ENCODE measurements around the gene NBEA. TPM values are rescaled to one million over a fixed set of nuclear protein-coding genes. Genes with fewer than 3 reads are reported as not detected.

Gene NBEA
- total RNA-seq, 1 donor from 2014 or later, result 23.5 TPM

DNA sequence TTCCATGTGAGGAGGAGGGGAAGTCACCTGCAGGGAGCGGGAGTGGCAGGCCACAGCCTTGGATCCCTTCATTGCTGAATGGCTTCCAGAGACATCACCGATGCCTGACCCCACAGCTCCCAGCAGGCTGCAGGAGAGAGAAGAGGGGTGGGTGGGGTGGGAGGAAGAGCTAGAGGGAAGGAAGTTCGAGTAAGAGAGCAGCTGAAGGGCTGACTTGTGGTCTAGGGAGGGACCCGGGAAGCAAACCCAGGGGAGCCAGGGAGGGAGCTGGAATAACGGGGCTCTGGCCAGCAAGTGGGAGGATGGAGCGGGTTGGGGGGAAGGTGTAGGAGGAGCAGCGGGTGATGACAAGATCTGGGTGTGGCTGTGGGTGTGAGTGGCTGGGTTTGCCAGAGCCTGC, 764.2 kb downstream of the NBEA start:
- H3K9me3 ChIP-seq (ENCODE audit: control insufficient read depth in 3 of 3, low read length in 3 of 3), result no peaks in the 10 kb centered on the region
- no peak overlapping the region for H3K9ac ChIP-seq (ENCODE audit: low read depth in 1 of 3, low read length in 3 of 3)
- H3K4me1 ChIP-seq (ENCODE audit: control insufficient read depth in 3 of 3, insufficient read depth in 3 of 3, low read length in 3 of 3), result no peaks in the 10 kb centered on the region
- H3K36me3 ChIP-seq (ENCODE audit: control insufficient read depth in 3 of 3, insufficient read depth in 3 of 3, low read length in 3 of 3), result no peaks in the 10 kb centered on the region
- no peak overlapping the region for H3K4me3 ChIP-seq (ENCODE audit: low read length in 3 of 3)
- H3K27ac ChIP-seq (ENCODE audit: low read depth, low read length), result no peak overlapping the region
- H3K27me3 ChIP-seq (ENCODE audit: control insufficient read depth in 3 of 3, insufficient read depth in 3 of 3, low read length in 3 of 3), result no peaks in the 10 kb centered on the region

DNA sequence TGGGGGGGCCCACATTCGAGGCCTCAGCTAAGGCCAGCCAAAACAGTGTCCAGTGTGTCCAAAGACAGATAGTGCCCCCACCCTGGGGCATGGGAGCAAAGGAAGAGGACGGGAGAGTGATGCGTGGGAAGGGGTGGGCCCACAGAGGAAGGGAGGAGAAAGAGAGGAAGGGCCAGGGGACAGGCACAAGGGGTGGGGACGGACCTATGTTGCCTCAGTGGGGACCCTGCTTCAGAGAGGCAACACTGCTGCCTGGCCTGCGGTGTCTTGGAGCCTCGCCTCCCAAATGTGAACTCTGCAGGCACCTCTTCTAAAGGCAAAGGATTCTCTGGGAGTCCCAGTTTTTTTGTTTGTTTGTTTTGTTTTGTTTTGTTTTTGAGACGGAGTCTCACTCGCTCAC, 764.7 kb downstream of the NBEA start:
- Histone ChIP-seq H3K4me3 (ENCODE audit: low read length in 3 of 3) (no peak overlapping the region), H3K27ac (ENCODE audit: low read depth, low read length) (no peak overlapping the region), H3K4me1 (ENCODE audit: control insufficient read depth in 3 of 3, insufficient read depth in 3 of 3, low read length in 3 of 3) (no peaks in the 10 kb centered on the region), H3K36me3 (ENCODE audit: control insufficient read depth in 3 of 3, insufficient read depth in 3 of 3, low read length in 3 of 3) (no peaks in the 10 kb centered on the region), H3K27me3 (ENCODE audit: control insufficient read depth in 3 of 3, insufficient read depth in 3 of 3, low read length in 3 of 3) (no peaks in the 10 kb centered on the region), H3K9me3 (ENCODE audit: control insufficient read depth in 3 of 3, low read length in 3 of 3) (no peaks in the 10 kb centered on the region), H3K9ac (ENCODE audit: low read depth in 1 of 3, low read length in 3 of 3) (no peak overlapping the region)

DNA sequence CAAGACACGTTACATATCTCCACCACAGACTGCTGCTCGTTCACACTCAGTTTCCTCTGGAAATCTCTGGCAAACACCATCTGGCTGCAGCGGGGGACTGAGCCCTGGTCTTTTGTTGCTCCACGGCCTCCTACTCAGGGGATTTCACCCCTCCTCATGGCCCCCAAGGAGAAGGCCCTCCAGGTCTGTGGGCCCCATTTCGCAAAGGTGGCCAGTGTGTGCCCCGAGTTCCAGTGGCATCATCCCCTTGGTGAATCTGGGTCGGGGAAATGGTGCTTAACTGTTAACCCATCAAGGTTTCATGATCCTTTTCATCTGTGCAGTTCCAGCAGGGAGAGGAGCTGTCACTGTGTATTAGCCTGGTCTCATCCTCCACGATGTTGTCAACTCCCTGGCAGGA, 769.8 kb downstream of the NBEA start:
- Histone ChIP-seq H3K27ac (ENCODE audit: low read depth, low read length) (no peak overlapping the region), H3K9ac (ENCODE audit: low read depth in 1 of 3, low read length in 3 of 3) (no peak overlapping the region), H3K4me1 (ENCODE audit: control insufficient read depth in 3 of 3, insufficient read depth in 3 of 3, low read length in 3 of 3) (peaks cover 2 to 12% (median 11%) of the 10 kb centered on the region in 3 donors), H3K4me3 (ENCODE audit: low read length in 3 of 3) (no peak overlapping the region), H3K36me3 (ENCODE audit: control insufficient read depth in 3 of 3, insufficient read depth in 3 of 3, low read length in 3 of 3) (no peaks in the 10 kb centered on the region), H3K9me3 (ENCODE audit: control insufficient read depth in 3 of 3, low read length in 3 of 3) (no peaks in the 10 kb centered on the region), H3K27me3 (ENCODE audit: control insufficient read depth in 3 of 3, insufficient read depth in 3 of 3, low read length in 3 of 3) (no peaks in the 10 kb centered on the region)

DNA sequence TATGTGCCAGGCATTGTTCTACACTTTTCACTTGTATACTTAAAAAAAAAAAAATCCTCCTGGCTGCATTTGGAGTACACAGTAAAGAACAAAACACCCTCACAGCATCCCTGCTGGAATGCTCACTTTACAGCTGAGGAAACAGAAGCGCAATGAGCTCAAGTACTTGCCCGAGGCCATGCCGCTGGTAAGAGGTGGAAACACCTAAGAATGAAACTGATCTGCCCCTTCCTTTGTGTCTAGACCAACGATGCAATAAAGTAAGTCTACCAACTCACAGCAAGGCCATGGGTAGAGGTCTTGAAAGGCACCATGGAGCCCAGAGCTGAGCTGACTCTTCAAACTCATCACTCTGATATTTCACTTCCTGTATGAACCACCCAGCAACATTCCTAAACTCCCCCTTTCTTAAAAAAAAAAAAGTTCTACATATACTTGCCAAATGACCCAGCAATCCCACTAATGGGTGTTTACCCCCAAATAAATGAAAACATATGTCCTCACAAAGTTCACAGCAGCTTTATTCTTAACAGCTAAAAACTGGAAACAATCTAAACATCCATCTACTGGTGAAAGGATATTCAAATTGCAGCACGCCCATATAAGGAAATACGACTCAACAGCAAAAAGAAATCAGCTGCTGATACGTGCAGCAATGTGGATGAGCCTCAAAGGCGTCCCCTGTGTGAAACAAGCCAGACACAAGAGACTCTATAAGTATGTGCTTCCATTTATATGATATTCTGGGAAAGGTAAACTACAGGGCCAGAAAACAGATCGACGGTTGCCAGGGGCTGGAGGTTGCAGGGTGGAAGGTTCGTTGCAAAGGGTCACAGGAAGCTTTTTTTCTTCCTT, 771.1 kb downstream of the NBEA start:
- H3K4me3 ChIP-seq (ENCODE audit: low read length in 3 of 3), result no peak overlapping the region

DNA sequence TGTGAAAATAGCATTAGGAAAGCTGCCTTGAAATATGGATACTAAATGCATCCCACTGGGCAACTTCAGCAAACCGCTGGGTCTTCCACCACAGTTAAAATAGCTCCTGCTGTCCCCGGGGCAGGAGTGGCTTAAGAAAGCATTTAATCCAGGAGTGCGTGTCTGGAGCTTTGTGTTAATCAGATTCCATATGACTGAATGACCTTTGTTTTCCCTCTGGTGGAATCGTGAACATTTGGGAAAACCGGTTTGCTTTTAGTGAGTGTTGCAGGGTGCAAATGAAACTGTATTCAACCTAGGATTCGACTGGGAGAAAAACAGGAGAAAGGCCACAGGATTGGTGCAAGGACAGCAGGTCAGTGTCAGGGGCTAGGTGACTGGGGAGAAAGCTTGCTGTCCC, 772.1 kb downstream of the NBEA start:
- no peaks in the 10 kb centered on the region for H3K36me3 ChIP-seq (ENCODE audit: control insufficient read depth in 3 of 3, insufficient read depth in 3 of 3, low read length in 3 of 3)
- no peak overlapping the region for H3K27ac ChIP-seq (ENCODE audit: low read depth, low read length)
- H3K4me3 ChIP-seq (ENCODE audit: low read length in 3 of 3), result no peak overlapping the region
- H3K27me3 ChIP-seq (ENCODE audit: control insufficient read depth in 3 of 3, insufficient read depth in 3 of 3, low read length in 3 of 3), result peaks cover 0 to 2% (median 0%) of the 10 kb centered on the region in 3 donors
- H3K4me1 ChIP-seq (ENCODE audit: control insufficient read depth in 3 of 3, insufficient read depth in 3 of 3, low read length in 3 of 3), result peaks cover 2 to 12% (median 11%) of the 10 kb centered on the region in 3 donors
- H3K9ac ChIP-seq (ENCODE audit: low read depth in 1 of 3, low read length in 3 of 3), result peak overlapping the region in 1 of 3 donors; percentile 33
- H3K9me3 ChIP-seq (ENCODE audit: control insufficient read depth in 3 of 3, low read length in 3 of 3), result no peaks in the 10 kb centered on the region

More for the DNA sequence above, 771.1 kb downstream of the NBEA start:
- Histone ChIP-seq H3K36me3 (ENCODE audit: control insufficient read depth in 3 of 3, insufficient read depth in 3 of 3, low read length in 3 of 3) (no peaks in the 10 kb centered on the region), H3K9me3 (ENCODE audit: control insufficient read depth in 3 of 3, low read length in 3 of 3) (no peaks in the 10 kb centered on the region), H3K27me3 (ENCODE audit: control insufficient read depth in 3 of 3, insufficient read depth in 3 of 3, low read length in 3 of 3) (no peaks in the 10 kb centered on the region), H3K9ac (ENCODE audit: low read depth in 1 of 3, low read length in 3 of 3) (no peak overlapping the region), H3K4me1 (ENCODE audit: control insufficient read depth in 3 of 3, insufficient read depth in 3 of 3, low read length in 3 of 3) (peaks cover 2 to 12% (median 11%) of the 10 kb centered on the region in 3 donors), H3K27ac (ENCODE audit: low read depth, low read length) (no peak overlapping the region)

DNA sequence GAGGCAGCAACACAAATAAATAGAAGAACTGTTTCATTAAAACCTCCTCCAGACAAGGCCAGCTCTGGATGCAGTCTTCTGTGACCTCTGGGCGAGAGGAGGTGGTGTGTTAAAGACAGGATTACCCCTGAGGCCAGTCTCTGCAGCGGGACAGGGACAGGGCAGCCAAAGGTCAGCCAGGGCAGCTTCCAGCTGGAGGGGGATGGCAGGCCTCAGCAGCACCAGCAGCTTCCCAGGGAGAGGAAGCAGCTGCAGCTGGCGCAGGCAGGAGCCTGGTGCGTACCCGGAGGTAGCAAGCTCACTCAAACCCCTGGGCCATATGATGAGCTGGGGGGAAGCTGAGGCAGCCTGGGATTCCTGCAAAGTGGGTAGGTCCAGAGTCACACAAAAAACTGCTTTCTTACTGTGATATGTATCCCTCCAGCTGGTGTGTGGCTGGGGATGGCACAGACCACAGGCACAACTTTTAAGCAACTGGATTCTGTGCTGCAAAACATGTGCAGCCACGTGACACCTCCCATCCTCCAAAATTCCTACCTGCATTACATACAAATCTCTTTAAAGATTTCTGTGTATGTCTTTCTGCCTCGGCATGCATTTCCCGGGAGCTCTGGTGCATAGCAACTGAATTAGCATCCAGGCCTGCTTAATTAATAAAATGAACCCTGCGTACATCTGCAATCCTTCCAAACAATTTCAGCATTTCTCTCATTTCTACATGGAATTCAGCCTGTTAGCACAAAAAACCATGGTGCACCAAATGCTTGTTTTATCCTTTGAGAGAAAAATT, 772.7 kb downstream of the NBEA start:
- Histone ChIP-seq H3K9me3 (ENCODE audit: control insufficient read depth in 3 of 3, low read length in 3 of 3) (no peaks in the 10 kb centered on the region), H3K36me3 (ENCODE audit: control insufficient read depth in 3 of 3, insufficient read depth in 3 of 3, low read length in 3 of 3) (no peaks in the 10 kb centered on the region), H3K9ac (ENCODE audit: low read depth in 1 of 3, low read length in 3 of 3) (peak overlapping the region in 1 of 3 donors; percentile 33), H3K4me3 (ENCODE audit: low read length in 3 of 3) (no peak overlapping the region), H3K27ac (ENCODE audit: low read depth, low read length) (no peak overlapping the region), H3K27me3 (ENCODE audit: control insufficient read depth in 3 of 3, insufficient read depth in 3 of 3, low read length in 3 of 3) (peaks cover 0 to 2% (median 0%) of the 10 kb centered on the region in 3 donors), H3K4me1 (ENCODE audit: control insufficient read depth in 3 of 3, insufficient read depth in 3 of 3, low read length in 3 of 3) (peaks cover 2 to 12% (median 11%) of the 10 kb centered on the region in 3 donors)

DNA sequence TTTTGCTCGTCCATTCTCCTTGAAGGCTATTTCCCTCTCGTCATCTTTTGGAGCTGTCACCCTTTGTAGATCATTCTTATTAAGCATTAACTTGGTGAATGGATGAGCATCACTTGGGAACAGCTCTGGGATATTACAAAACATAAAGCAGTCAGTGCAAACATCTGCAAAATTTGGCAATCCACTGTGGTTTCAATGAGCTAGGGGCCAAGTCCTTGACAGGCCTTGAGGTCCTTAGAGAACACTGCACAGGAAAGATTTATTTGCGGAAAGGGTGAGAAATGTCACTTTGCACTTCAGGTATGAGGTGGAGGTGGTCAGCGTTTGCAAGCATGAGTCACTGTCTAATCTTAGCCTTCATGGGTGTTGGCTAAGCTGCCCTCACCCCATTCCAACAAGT, 774.1 kb downstream of the NBEA start:
- Histone ChIP-seq H3K4me1 (ENCODE audit: control insufficient read depth in 3 of 3, insufficient read depth in 3 of 3, low read length in 3 of 3) (peaks cover 2 to 18% (median 17%) of the 10 kb centered on the region in 3 donors), H3K36me3 (ENCODE audit: control insufficient read depth in 3 of 3, insufficient read depth in 3 of 3, low read length in 3 of 3) (no peaks in the 10 kb centered on the region), H3K27ac (ENCODE audit: low read depth, low read length) (no peak overlapping the region), H3K27me3 (ENCODE audit: control insufficient read depth in 3 of 3, insufficient read depth in 3 of 3, low read length in 3 of 3) (peaks cover 0 to 2% (median 0%) of the 10 kb centered on the region in 3 donors), H3K9ac (ENCODE audit: low read depth in 1 of 3, low read length in 3 of 3) (no peak overlapping the region), H3K9me3 (ENCODE audit: control insufficient read depth in 3 of 3, low read length in 3 of 3) (no peaks in the 10 kb centered on the region), H3K4me3 (ENCODE audit: low read length in 3 of 3) (no peak overlapping the region)

DNA sequence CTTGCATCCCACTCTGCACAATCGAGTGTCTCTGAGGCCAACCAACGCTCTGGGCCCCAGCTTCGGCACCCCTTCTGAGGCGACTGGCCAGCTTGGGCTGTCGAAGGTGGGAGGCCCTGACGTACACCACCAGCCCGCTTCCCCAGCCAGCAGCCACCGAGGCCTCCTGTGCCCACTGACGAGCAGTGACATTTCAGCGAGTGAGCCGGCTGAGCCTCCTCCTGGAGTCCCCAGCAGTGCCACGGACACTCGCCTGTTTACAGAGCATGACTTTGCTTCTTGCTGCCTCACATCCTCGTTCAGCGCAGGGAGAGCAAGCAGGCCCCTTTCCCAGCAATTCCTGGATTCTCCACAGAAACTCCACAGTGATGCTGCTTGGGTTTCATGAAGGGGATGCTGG, 774.7 kb downstream of the NBEA start:
- H3K9ac ChIP-seq (ENCODE audit: low read depth in 1 of 3, low read length in 3 of 3), result no peak overlapping the region
- H3K4me3 ChIP-seq (ENCODE audit: low read length in 3 of 3), result no peak overlapping the region
- H3K4me1 ChIP-seq (ENCODE audit: control insufficient read depth in 3 of 3, insufficient read depth in 3 of 3, low read length in 3 of 3), result peaks cover 2 to 18% (median 17%) of the 10 kb centered on the region in 3 donors
- H3K9me3 ChIP-seq (ENCODE audit: control insufficient read depth in 3 of 3, low read length in 3 of 3), result no peaks in the 10 kb centered on the region
- H3K36me3 ChIP-seq (ENCODE audit: control insufficient read depth in 3 of 3, insufficient read depth in 3 of 3, low read length in 3 of 3), result no peaks in the 10 kb centered on the region
- H3K27me3 ChIP-seq (ENCODE audit: control insufficient read depth in 3 of 3, insufficient read depth in 3 of 3, low read length in 3 of 3), result peaks cover 0 to 2% (median 0%) of the 10 kb centered on the region in 3 donors
- H3K27ac ChIP-seq (ENCODE audit: low read depth, low read length), result no peak overlapping the region

DNA sequence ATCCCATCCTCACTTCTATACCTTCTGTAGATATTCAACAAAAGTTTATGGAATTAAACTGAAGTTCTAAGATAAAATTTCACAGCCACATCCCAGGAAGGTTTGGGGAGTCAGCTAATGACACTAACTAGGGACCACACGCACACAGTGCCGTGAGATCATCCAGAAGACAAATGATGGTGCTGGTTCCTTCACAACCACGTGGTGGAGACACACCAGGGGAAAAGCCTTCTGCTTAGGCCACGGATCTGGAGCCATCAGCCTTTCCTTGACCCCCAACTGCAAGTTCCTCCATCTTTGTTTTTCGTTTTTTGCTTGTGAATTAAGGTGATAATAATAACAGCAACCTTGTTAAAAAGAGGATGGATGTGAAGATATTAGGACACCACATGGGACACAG, 776.0 kb downstream of the NBEA start:
- Histone ChIP-seq H3K9me3 (ENCODE audit: control insufficient read depth in 3 of 3, low read length in 3 of 3) (no peaks in the 10 kb centered on the region), H3K4me1 (ENCODE audit: control insufficient read depth in 3 of 3, insufficient read depth in 3 of 3, low read length in 3 of 3) (peaks cover 2 to 21% (median 18%) of the 10 kb centered on the region in 3 donors), H3K36me3 (ENCODE audit: control insufficient read depth in 3 of 3, insufficient read depth in 3 of 3, low read length in 3 of 3) (no peaks in the 10 kb centered on the region), H3K27me3 (ENCODE audit: control insufficient read depth in 3 of 3, insufficient read depth in 3 of 3, low read length in 3 of 3) (peaks cover 0 to 2% (median 0%) of the 10 kb centered on the region in 3 donors), H3K9ac (ENCODE audit: low read depth in 1 of 3, low read length in 3 of 3) (no peak overlapping the region), H3K27ac (ENCODE audit: low read depth, low read length) (no peak overlapping the region), H3K4me3 (ENCODE audit: low read length in 3 of 3) (no peak overlapping the region)

DNA sequence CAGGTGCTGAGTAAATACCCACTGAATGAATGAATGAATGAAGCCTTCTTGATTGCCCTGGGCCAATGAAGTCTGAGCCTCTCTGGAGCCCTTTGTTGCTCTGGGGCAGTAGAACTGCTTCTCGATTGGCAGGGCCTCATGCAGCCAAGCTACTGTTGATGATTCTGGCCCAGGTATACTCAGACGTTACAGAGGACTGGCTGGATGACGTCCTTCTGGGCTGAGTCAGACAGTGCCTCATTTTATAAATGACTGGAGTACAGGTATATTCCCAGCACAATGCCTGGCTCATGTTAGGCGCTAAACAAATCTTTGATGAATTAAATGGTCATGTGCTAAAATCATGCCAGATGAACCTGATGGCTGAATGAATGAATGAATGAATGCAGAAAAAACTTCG, 778.2 kb downstream of the NBEA start:
- no peak overlapping the region for H3K9ac ChIP-seq (ENCODE audit: low read depth in 1 of 3, low read length in 3 of 3)
- peaks cover 0 to 2% (median 0%) of the 10 kb centered on the region in 3 donors for H3K27me3 ChIP-seq (ENCODE audit: control insufficient read depth in 3 of 3, insufficient read depth in 3 of 3, low read length in 3 of 3)
- H3K4me1 ChIP-seq (ENCODE audit: control insufficient read depth in 3 of 3, insufficient read depth in 3 of 3, low read length in 3 of 3), result peaks cover 0 to 20% (median 16%) of the 10 kb centered on the region in 3 donors
- no peak overlapping the region for H3K27ac ChIP-seq (ENCODE audit: low read depth, low read length)
- no peak overlapping the region for H3K4me3 ChIP-seq (ENCODE audit: low read length in 3 of 3)
- no peaks in the 10 kb centered on the region for H3K9me3 ChIP-seq (ENCODE audit: control insufficient read depth in 3 of 3, low read length in 3 of 3)
- H3K36me3 ChIP-seq (ENCODE audit: control insufficient read depth in 3 of 3, insufficient read depth in 3 of 3, low read length in 3 of 3), result no peaks in the 10 kb centered on the region

Data from skeletal muscle tissue (tissue), 4 donors.